Measurements from ENCODE around the gene FIBP. TPM values are rescaled to one million over a fixed set of nuclear protein-coding genes. Genes with fewer than 3 reads are reported as not detected.
A peak's percentile ranks its signal among the peaks of the same experiment; 100 is the strongest.

Gene FIBP
- total and polyA plus RNA-seq, 12 donors: 44.0 to 88.4 (median 49.9) TPM

DNA sequence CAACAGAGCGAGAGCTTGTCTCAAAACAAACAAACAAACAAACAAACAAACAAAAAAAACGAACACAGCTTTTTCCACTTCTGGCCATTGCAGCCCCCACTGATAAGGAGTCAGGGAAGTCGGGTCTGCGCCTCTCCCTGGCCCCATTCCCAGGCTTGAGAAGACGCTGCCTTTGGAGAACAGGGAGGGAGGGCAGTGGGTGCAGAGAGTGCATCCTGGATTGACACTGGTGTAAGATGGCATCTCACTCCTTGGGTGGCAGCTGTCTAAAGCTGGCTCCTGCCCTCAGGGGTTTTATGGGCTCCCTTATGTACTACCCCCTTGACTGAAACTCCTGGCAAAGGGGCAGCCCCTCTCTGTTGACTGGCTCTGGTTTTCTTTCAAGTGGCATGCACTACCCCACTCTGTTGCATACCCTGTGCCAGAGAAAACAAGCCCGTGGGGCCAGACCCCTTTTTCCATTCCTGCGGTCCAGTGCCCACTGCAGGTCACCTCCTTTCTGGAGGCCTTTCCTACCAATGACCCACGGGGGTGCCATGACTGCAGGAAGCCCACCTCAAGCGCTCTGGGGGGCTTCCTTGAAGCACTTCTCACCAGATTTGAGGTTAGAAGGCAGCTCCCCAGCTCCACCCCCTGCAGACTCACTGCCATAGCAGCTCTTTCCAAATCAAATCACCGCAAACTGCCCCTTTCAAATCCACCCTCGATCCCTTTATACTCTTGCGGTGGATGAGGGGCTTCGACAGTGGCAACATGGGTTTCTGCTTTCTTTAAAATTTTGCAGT is 43.7 kb upstream of the FIBP start:
- ATAC-seq: no peak
- WGBS, 2 donors: 47 to 52% methylated on average over 13 of the region's 13 CpGs
- TF ChIP-seq, protein P1, sequence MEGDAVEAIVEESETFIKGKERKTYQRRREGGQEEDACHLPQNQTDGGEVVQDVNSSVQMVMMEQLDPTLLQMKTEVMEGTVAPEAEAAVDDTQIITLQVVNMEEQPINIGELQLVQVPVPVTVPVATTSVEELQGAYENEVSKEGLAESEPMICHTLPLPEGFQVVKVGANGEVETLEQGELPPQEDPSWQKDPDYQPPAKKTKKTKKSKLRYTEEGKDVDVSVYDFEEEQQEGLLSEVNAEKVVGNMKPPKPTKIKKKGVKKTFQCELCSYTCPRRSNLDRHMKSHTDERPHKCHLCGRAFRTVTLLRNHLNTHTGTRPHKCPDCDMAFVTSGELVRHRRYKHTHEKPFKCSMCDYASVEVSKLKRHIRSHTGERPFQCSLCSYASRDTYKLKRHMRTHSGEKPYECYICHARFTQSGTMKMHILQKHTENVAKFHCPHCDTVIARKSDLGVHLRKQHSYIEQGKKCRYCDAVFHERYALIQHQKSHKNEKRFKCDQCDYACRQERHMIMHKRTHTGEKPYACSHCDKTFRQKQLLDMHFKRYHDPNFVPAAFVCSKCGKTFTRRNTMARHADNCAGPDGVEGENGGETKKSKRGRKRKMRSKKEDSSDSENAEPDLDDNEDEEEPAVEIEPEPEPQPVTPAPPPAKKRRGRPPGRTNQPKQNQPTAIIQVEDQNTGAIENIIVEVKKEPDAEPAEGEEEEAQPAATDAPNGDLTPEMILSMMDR (IDR thresholded peaks at IDR 0.05): no peak

DNA sequence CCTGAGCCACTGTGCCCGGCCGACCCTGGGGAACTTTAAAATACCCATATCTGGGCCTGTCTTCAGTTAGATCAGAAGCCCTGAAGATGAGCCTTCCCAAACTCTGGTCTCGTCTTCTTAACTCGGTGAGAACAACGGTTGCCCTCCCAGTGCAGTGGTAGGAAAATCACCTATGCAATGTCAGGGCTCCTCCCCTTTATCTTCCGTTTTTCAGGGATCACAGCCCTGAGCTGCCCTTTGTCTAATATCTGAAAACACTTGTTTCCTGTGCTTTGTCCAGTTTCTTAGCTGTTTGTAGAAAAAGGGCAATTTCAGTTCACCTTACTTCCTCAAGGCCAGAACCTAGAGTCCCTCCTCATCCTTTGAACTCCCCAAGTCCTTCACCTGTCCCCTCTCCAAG is 40.4 kb upstream of the FIBP start:
- peak overlapping the region in 1 of 10 donors; percentile 85 for H3K27ac ChIP-seq
- no peaks in the 10 kb centered on the region for H3K9me3 ChIP-seq
- WGBS, 2 donors: 62 to 73% methylated on average over 6 of the region's 6 CpGs

More for the DNA sequence above, 43.7 kb upstream of the FIBP start:
- Histone ChIP-seq H3K27ac (no peak overlapping the region), H3K27me3 (peaks cover 0 to 11% (median 3%) of the 10 kb centered on the region in 7 donors), H3K36me3 (no peaks in the 10 kb centered on the region), H3K4me1 (peaks cover 0 to 16% (median 0%) of the 10 kb centered on the region in 9 donors), H3K9me3 (no peaks in the 10 kb centered on the region), H3K4me3 (no peak overlapping the region)
- no peak for DNase-seq
- intact Hi-C loops (cut with DNase I): no loop called here

DNA sequence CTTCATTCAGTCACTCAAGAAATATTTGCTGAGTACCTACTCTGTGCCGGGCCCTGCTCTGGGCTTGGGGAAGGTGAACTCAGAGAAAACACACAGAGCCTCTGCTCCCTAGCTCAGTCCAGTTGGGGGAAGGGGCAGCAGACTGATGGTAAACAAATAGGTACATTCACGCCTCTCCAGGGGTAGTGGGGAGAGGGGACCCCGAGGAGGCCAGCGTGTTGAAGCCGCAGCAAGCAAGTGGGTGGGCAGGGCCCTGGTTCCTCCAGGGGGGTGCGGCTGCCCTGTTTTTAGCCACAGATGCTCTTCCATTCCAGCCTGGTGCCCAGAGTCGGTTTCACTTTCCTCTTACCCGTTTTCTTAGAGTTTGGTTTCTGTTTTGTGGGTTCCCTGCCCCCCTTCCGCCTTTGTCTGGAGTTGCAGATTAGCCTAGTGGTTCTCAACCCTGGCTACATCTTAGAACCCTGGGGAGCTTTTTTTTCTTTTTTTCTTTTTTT is 39.7 kb upstream of the FIBP start:
- Histone ChIP-seq H3K36me3 (peaks cover 0 to 10% (median 3%) of the 10 kb centered on the region in 9 donors), H3K9me3 (no peaks in the 10 kb centered on the region), H3K27ac (peak overlapping the region in 4 of 10 donors; percentile 22 to 85 (median 44)), H3K4me1 (peaks cover 0 to 16% (median 0%) of the 10 kb centered on the region in 9 donors), H3K4me3 (peak overlapping the region in 1 of 10 donors; percentile 37), H3K27me3 (peaks cover 0 to 3% (median 0%) of the 10 kb centered on the region in 7 donors)
- ATAC-seq (peak in 7 of 8 donors; percentile 9 to 56 (median 49)), DNase-seq (peak in 1 of 2 donors; percentile 33)
- 55 to 59% methylated on average over 9 of the region's 9 CpGs for WGBS, 2 donors
- TF ChIP-seq, protein P1 (IDR thresholded peaks at IDR 0.05): no peak
- intact Hi-C loops (cut with DNase I): no loop called here

More for the DNA sequence above, 40.4 kb upstream of the FIBP start:
- TF ChIP-seq, protein P1 (IDR thresholded peaks at IDR 0.05): no peak
- intact Hi-C loops (cut with DNase I): no loop called here
- DNase-seq (no peak), ATAC-seq (no peak)
- H3K27me3 ChIP-seq: peaks cover 0 to 5% (median 3%) of the 10 kb centered on the region in 7 donors
- peaks cover 0 to 16% (median 0%) of the 10 kb centered on the region in 9 donors for H3K4me1 ChIP-seq
- peaks cover 0 to 3% (median 0%) of the 10 kb centered on the region in 9 donors for H3K36me3 ChIP-seq
- peak overlapping the region in 1 of 10 donors; percentile 37 for H3K4me3 ChIP-seq

DNA sequence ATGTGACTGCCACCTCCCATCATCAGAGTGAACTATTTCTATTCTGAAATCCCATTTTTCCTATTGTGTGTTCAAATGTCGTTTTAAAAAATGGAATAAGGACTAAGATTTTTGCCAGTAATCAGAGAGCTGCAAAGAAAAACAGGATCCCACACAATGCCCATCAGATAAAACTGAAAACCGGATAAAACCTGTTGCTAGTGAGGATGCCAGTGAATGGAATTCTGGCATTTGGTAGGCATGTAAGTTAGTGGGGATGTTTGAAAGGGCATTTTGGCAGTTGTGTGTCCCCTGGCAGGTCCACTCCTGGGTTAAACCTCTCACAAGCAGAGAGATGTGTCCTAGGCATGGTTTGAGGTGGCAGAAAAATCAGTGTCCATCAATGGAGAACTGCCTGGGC is 37.1 kb upstream of the FIBP start:
- ATAC-seq: no peak
- TF ChIP-seq, protein P1 (IDR thresholded peaks at IDR 0.05): no peak
- no peak overlapping the region for H3K27ac ChIP-seq
- no peaks in the 10 kb centered on the region for H3K9me3 ChIP-seq
- peaks cover 4 to 25% (median 8%) of the 10 kb centered on the region in 9 donors for H3K4me1 ChIP-seq
- WGBS, 2 donors: 50 to 61% methylated on average over 2 of the region's 2 CpGs
- H3K4me3 ChIP-seq: no peak overlapping the region
- peaks cover 0 to 36% (median 4%) of the 10 kb centered on the region in 9 donors for H3K36me3 ChIP-seq
- no peak for DNase-seq
- H3K27me3 ChIP-seq: no peaks in the 10 kb centered on the region
- intact Hi-C loops (cut with DNase I): no loop called here
